ENCODE results near the gene DPM2.
A peak's percentile ranks its signal among the peaks of the same experiment; 100 is the strongest.

DPM2 gene

DNA sequence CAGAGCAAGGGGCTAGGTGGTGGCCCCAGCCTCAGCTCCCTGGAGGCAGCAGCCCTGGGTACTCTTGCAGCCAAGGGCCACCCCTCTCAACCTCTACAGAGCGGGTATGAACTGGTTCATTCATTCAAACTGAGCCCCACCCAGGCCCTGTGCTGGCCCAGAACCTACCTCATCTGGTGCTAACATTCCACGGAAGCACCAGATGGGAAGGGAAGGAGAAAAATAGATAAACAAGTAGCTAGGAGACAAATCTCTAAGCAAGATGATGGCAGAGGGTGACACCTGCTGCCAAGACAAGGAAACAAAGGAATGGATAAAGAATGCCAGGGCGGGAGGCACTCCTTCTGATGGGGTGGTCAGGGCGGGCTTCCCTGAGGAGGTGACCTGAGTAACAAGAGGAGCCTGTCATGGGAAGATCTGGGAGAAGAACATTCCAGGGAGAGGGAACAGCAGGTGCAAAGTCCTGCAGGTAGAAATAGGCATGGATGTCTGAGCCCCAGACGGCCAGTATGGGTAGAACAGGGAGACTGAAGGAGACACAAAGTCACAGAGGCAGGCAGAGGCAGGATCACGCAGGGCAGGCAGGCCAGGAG, 26.9 kb downstream of the DPM2 start:
- H3K27ac ChIP-seq (ENCODE audit: low read length): peak overlapping the region; percentile 95
- TF ChIP-seq CTCF (IDR thresholded peaks at IDR 0.05; ENCODE audit: low read depth, low read length): peak; percentile 32
- no peak for TF ChIP-seq EZH2phosphoT487 (IDR thresholded peaks at IDR 0.05; ENCODE audit: low read depth)
- H3K36me3 ChIP-seq (replicated peaks; ENCODE audit: low read depth, low read length): peaks cover 66% of the 10 kb centered on the region
- peaks cover 90% of the 10 kb centered on the region for H3K4me1 ChIP-seq (ENCODE audit: low read length)
- H3K27me3 ChIP-seq (ENCODE audit: low read depth, low read length): no peaks in the 10 kb centered on the region
- peak overlapping the region; percentile 93 for H3K4me2 ChIP-seq (ENCODE audit: low read length)
- peaks cover 70% of the 10 kb centered on the region for H3K79me2 ChIP-seq (ENCODE audit: low read length)
- peak overlapping the region; percentile 72 for H3K4me3 ChIP-seq (ENCODE audit: low read length)
- no peaks in the 10 kb centered on the region for H3K9me3 ChIP-seq (ENCODE audit: insufficient read depth, low read length)
- H4K20me1 ChIP-seq (ENCODE audit: insufficient read depth, low read length): peaks cover 28% of the 10 kb centered on the region
- H2AFZ ChIP-seq (ENCODE audit: low read depth, low read length): no peak overlapping the region
- peak overlapping the region; percentile 85 for H3K9ac ChIP-seq (ENCODE audit: low read length)

DNA sequence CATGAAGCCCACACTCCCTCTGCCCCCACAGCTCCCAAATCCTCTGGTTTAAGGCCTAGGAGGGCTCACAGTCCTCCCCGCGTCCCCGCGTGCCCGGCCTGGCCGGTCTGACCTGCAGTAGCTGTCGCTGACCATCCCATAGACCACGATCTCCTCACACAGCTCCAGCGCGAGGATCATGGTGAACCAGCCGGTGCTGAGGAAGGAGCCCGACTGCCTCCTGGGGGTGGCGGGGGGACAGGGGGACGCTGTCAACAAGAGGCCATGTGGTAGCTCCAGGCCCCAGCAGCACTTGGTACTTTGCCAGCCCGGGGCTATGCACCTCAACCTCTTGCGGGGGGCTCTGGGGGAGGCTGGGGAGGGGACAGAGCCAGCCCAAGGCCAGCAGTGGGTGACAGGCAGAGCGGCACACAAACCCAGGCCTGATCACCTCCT, 27.8 kb downstream of the DPM2 start:
- Histone ChIP-seq H4K20me1 (ENCODE audit: insufficient read depth, low read length) (peaks cover 28% of the 10 kb centered on the region), H2AFZ (ENCODE audit: low read depth, low read length) (no peak overlapping the region), H3K36me3 (replicated peaks; ENCODE audit: low read depth, low read length) (peaks cover 63% of the 10 kb centered on the region), H3K9ac (ENCODE audit: low read length) (no peak overlapping the region), H3K27me3 (ENCODE audit: low read depth, low read length) (no peaks in the 10 kb centered on the region), H3K4me1 (ENCODE audit: low read length) (peaks cover 91% of the 10 kb centered on the region), H3K4me3 (ENCODE audit: low read length) (no peak overlapping the region), H3K4me2 (ENCODE audit: low read length) (peak overlapping the region; percentile 93; the same call in 1 of the 2 replicates), H3K79me2 (ENCODE audit: low read length) (peaks cover 62% of the 10 kb centered on the region), H3K27ac (ENCODE audit: low read length) (peak overlapping the region; percentile 95), H3K9me3 (ENCODE audit: insufficient read depth, low read length) (no peaks in the 10 kb centered on the region)
- TF ChIP-seq EZH2phosphoT487 (IDR thresholded peaks at IDR 0.05; ENCODE audit: low read depth): no peak
- TF ChIP-seq CTCF (IDR thresholded peaks at IDR 0.05; ENCODE audit: low read depth, low read length): no peak

DNA sequence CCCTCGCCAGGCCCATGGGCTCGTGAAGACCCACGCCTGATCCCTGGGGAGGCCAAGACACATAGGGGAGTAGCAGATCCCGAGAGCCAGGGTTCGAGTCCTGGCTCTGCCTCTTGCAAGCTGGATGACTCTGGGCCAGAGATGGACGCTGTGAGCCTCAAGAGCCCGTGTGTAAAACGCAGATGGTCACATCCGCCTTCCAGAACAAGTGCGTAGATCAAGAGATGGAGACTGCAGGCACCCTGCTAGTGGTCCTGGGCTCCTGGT, 29.1 kb downstream of the DPM2 start:
- peaks cover 28% of the 10 kb centered on the region for H4K20me1 ChIP-seq (ENCODE audit: insufficient read depth, low read length)
- H3K9ac ChIP-seq (ENCODE audit: low read length): no peak overlapping the region
- H3K4me1 ChIP-seq (ENCODE audit: low read length): peaks cover 91% of the 10 kb centered on the region
- H3K36me3 ChIP-seq (replicated peaks; ENCODE audit: low read depth, low read length): peaks cover 54% of the 10 kb centered on the region
- no peaks in the 10 kb centered on the region for H3K9me3 ChIP-seq (ENCODE audit: insufficient read depth, low read length)
- H3K4me3 ChIP-seq (ENCODE audit: low read length): no peak overlapping the region
- no peak overlapping the region for H2AFZ ChIP-seq (ENCODE audit: low read depth, low read length)
- H3K27ac ChIP-seq (ENCODE audit: low read length): no peak overlapping the region
- no peak for TF ChIP-seq CTCF (IDR thresholded peaks at IDR 0.05; ENCODE audit: low read depth, low read length)
- no peak for TF ChIP-seq EZH2phosphoT487 (IDR thresholded peaks at IDR 0.05; ENCODE audit: low read depth)
- no peaks in the 10 kb centered on the region for H3K27me3 ChIP-seq (ENCODE audit: low read depth, low read length)
- peaks cover 49% of the 10 kb centered on the region for H3K79me2 ChIP-seq (ENCODE audit: low read length)
- H3K4me2 ChIP-seq (ENCODE audit: low read length): no peak overlapping the region

- Histone ChIP-seq H3K4me1 (ENCODE audit: low read length) (peaks cover 91% of the 10 kb centered on the region), H3K27me3 (ENCODE audit: low read depth, low read length) (no peaks in the 10 kb centered on the region)
Observed at GRCh38 chr9:127907867-127908659, 29.6 kb downstream of the DPM2 start.

More at GRCh38 chr9:127907867-127908659, 29.6 kb downstream of the DPM2 start:
- Histone ChIP-seq H3K4me3 (ENCODE audit: low read length) (no peak overlapping the region), H4K20me1 (ENCODE audit: insufficient read depth, low read length) (peaks cover 28% of the 10 kb centered on the region), H2AFZ (ENCODE audit: low read depth, low read length) (no peak overlapping the region), H3K27ac (ENCODE audit: low read length) (no peak overlapping the region), H3K9ac (ENCODE audit: low read length) (no peak overlapping the region), H3K79me2 (ENCODE audit: low read length) (peaks cover 45% of the 10 kb centered on the region), H3K4me2 (ENCODE audit: low read length) (no peak overlapping the region), H3K9me3 (ENCODE audit: insufficient read depth, low read length) (no peaks in the 10 kb centered on the region), H3K36me3 (replicated peaks; ENCODE audit: low read depth, low read length) (peaks cover 51% of the 10 kb centered on the region)
- TF ChIP-seq EZH2phosphoT487 (IDR thresholded peaks at IDR 0.05; ENCODE audit: low read depth) (no peak), CTCF (IDR thresholded peaks at IDR 0.05; ENCODE audit: low read depth, low read length) (no peak)

Data from OCI-LY3 (cell line).